ENCODE results near the gene TYW1B.
"Not testable (repeated sequence)": the region's sequence is repeated elsewhere in the genome, so short reads cannot be mapped to it uniquely, and the experiment has no call there.

GRCh38 chr7:72641485-72642248 is 186.3 kb downstream of the TYW1B start:
- not testable (repeated sequence) for TF ChIP-seq CTCF, POLR2A (IDR thresholded peaks at IDR 0.05)
